OCI-LY7 (cell line): ENCODE measurements around the gene WDR5. TPM values are rescaled to one million over a fixed set of nuclear protein-coding genes. Genes with fewer than 3 reads are reported as not detected.

Experiments
- BruUV-seq: library from RNA; stranded (reverse); fragments of 400-500 nt; replicated peaks from 2 replicates; lab custom pipeline; 2021; lab: Mats Ljungman, UMichigan
- CTCF ChIA-PET: fragments of 300-600 bp; sonication (Branson Sonifier 250); formaldehyde crosslinking; loops from one replicate; lab custom pipeline; 2022; ENCODE audit warnings: antibody characterized with exemption; ENCODE audit not compliant: unreplicated experiment; lab: Charles Lee
- POLR2A ChIA-PET: fragments of 300-600 bp; sonication (Branson Sonifier 250); formaldehyde crosslinking; loops from one replicate; lab custom pipeline; 2022; ENCODE audit warnings: antibody characterized with exemption; lab: Charles Lee
- DNase-seq: peaks from one replicate; pipeline ENCODE4 v3.0.0-alpha.2; 2015; ENCODE audit warnings: low spot score
- H2AFZ ChIP-seq: fragments of 200-600 bp; sonication (generic), shearing (Covaris generic); 2 replicates; pipeline ENCODE4 v1.6.1; 2014; ENCODE audit warnings: mild to moderate bottlenecking, antibody characterized with exemption, low read length, moderate library complexity
- H3K27ac ChIP-seq: fragments of 200-600 bp; sonication (generic); 2 replicates; pipeline ENCODE4 v1.5.1; 2014; ENCODE audit warnings: mixed run types, low read depth, mild to moderate bottlenecking, moderate library complexity, low read length, inconsistent platforms; ENCODE audit not compliant: poor library complexity, severe bottlenecking
- H3K36me3 ChIP-seq: fragments of 200-600 bp; sonication (generic); 2 replicates; pipeline ENCODE4 v1.6.1; 2014; ENCODE audit warnings: mild to moderate bottlenecking, antibody characterized with exemption, low read length, moderate library complexity, mixed read lengths; ENCODE audit not compliant: insufficient read depth
- H3K4me1 ChIP-seq: fragments of 200-600 bp; sonication (generic); 2 replicates; pipeline ENCODE4 v1.5.1; 2014; ENCODE audit warnings: mild to moderate bottlenecking, low read length; ENCODE audit not compliant: insufficient read depth, poor library complexity, severe bottlenecking
- H3K4me2 ChIP-seq: fragments of 200-600 bp; sonication (generic); 2 replicates; pipeline ENCODE4 v1.6.1; 2014; ENCODE audit warnings: mild to moderate bottlenecking, low read length
- H3K4me3 ChIP-seq: fragments of 200-600 bp; sonication (generic); 2 replicates; pipeline ENCODE4 v1.5.1; 2014; ENCODE audit warnings: mild to moderate bottlenecking, low read depth, low read length; ENCODE audit not compliant: poor library complexity, severe bottlenecking
- H3K79me2 ChIP-seq: fragments of 200-600 bp; sonication (generic); 2 replicates; pipeline ENCODE4 v1.6.1; 2016; ENCODE audit warnings: low read depth, mild to moderate bottlenecking, low read length, moderate library complexity, mixed read lengths; ENCODE audit not compliant: insufficient read depth
- H3K9me2 ChIP-seq: fragments of 200-600 bp; sonication (generic); 2 replicates; pipeline ENCODE4 v1.6.1; 2016; ENCODE audit warnings: mild to moderate bottlenecking, low read length, mixed read lengths; ENCODE audit not compliant: insufficient read depth
- H3K9me3 ChIP-seq: fragments of 200-600 bp; sonication (generic); 2 replicates; pipeline ENCODE4 v1.6.1; 2014; ENCODE audit warnings: mild to moderate bottlenecking, mixed run types, low read length, mixed read lengths
- H4K20me1 ChIP-seq: fragments of 200-600 bp; sonication (generic); 2 replicates; pipeline ENCODE4 v1.6.1; 2014; ENCODE audit warnings: mild to moderate bottlenecking, antibody characterized with exemption, low read length, moderate library complexity, mixed read lengths; ENCODE audit not compliant: insufficient read depth
- EZH2phosphoT487 ChIP-seq: fragments of 200-600 bp; sonication (generic); IDR thresholded peaks from 2 replicates; pipeline ENCODE4 v1.6.1; 2018; ENCODE audit warnings: low read depth, borderline replicate concordance, mild to moderate bottlenecking, mixed run types, antibody characterized with exemption, low read length, moderate library complexity, mixed read lengths
- intact Hi-C: fragments of 100-400 bp; cut with micrococcal nuclease; formaldehyde crosslinking; loops from one replicate; pipeline ENCODE4 v1.10.0; 2022; ENCODE audit not compliant: unreplicated experiment
- total RNA-seq, 2 experiments: library from RNA; depleted of rRNA in 1 of 2; stranded (reverse); fragments of >200 nt in 1 of 2; shearing (Covaris generic) in 1 of 2; gene quantifications; 2 replicates each; pipeline ENCODE4 v1.2.3, GENCODE V29; 2014 to 2022
- TF ChIP-seq, protein P1 (sequence below): fragments of 200-600 bp; sonication (generic); conservative IDR thresholded peaks from 2 replicates; pipeline ENCODE4 v1.5.1; 2014; ENCODE audit warnings: mild to moderate bottlenecking, antibody characterized with exemption, low read length, moderate library complexity, mixed read lengths

The WDR5 gene
- total RNA-seq, 2 experiments from 2014 or later = 32.5 to 44.6 TPM

DNA sequence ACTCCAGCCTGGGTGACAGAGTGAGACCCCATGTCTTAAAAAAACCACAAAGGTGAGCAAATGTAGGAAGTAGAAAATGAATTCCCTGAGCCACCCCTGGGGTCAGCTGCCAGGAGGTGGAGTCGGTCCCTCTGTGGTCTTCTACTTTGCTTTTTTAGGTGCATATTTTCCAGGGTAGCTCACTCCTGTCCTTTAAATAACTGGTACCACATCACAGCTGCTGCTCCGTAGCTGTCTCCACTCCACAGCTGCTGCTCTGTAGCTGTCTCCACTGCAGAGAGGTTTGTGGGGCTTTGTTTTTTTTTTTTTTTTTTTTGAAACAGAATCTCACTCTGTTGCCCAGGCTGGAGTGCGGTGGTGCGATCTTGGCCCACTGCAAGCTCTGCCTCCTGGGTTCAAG, 8.9 kb downstream of the WDR5 start:
- intact Hi-C loops = no loop called here
- TF ChIP-seq, protein P1, sequence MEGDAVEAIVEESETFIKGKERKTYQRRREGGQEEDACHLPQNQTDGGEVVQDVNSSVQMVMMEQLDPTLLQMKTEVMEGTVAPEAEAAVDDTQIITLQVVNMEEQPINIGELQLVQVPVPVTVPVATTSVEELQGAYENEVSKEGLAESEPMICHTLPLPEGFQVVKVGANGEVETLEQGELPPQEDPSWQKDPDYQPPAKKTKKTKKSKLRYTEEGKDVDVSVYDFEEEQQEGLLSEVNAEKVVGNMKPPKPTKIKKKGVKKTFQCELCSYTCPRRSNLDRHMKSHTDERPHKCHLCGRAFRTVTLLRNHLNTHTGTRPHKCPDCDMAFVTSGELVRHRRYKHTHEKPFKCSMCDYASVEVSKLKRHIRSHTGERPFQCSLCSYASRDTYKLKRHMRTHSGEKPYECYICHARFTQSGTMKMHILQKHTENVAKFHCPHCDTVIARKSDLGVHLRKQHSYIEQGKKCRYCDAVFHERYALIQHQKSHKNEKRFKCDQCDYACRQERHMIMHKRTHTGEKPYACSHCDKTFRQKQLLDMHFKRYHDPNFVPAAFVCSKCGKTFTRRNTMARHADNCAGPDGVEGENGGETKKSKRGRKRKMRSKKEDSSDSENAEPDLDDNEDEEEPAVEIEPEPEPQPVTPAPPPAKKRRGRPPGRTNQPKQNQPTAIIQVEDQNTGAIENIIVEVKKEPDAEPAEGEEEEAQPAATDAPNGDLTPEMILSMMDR = no peak
- TF ChIP-seq EZH2phosphoT487 = no peak
- Histone ChIP-seq H3K9me3 (no peaks in the 10 kb centered on the region), H3K27ac (no peak overlapping the region), H3K79me2 (peaks cover 3% of the 10 kb centered on the region; the same call in 1 of the 2 replicates), H4K20me1 (no peaks in the 10 kb centered on the region), H3K9me2 (no peaks in the 10 kb centered on the region), H3K4me1 (no peaks in the 10 kb centered on the region), H3K4me3 (no peak overlapping the region), H3K4me2 (no peak overlapping the region), H3K36me3 (peaks cover 85% of the 10 kb centered on the region), H2AFZ (no peak overlapping the region)
- no peak for DNase-seq
- CTCF ChIA-PET = no interaction called here
- POLR2A ChIA-PET = no interaction called here
- no TSS peak for BruUV-seq

DNA sequence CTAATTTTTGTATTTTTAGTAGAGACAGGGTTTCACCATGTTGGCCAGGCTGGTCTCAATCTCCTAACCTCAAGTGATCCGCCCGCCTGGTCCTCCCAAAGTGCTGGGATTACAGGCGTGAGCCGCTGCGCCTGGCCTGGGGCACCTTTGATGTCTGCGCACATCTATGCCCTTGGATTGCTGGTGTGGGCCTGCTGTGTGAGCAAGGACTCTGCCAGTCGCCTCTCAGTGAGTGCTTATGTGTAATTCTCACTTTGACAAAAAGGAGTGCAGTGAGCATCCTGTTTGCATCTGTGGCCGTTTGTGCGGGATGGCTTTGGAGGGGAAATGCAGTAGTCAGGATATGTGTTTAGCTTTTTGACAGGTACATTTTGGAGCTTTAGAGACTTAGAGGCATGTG, 9.4 kb downstream of the WDR5 start:
- POLR2A ChIA-PET = no interaction called here
- CTCF ChIA-PET = no interaction called here
- BruUV-seq = no TSS peak

More for the DNA sequence above, 9.4 kb downstream of the WDR5 start:
- Histone ChIP-seq H3K4me3 (no peak overlapping the region), H4K20me1 (no peaks in the 10 kb centered on the region), H3K9me3 (no peaks in the 10 kb centered on the region), H2AFZ (no peak overlapping the region), H3K9me2 (no peaks in the 10 kb centered on the region), H3K27ac (no peak overlapping the region), H3K4me1 (no peaks in the 10 kb centered on the region), H3K79me2 (no peaks in the 10 kb centered on the region), H3K36me3 (peaks cover 85% of the 10 kb centered on the region), H3K4me2 (no peak overlapping the region)
- no peak for TF ChIP-seq EZH2phosphoT487
- TF ChIP-seq, protein P1 = no peak
- intact Hi-C loops = no loop called here
- no peak for DNase-seq
